Astrocyte of the cerebellum (primary cell): ENCODE measurements around the gene KCTD5.

Experiments used
- DNase-seq: peaks from one replicate; pipeline ENCODE4 v3.0.0-alpha.2; 2011; ENCODE audit warnings: low read depth
- H3K4me3 ChIP-seq: 2 replicates; pipeline ENCODE4 v1.5.1; 2011; ENCODE audit warnings: mild to moderate bottlenecking, low read depth, low read length, moderate library complexity
- CTCF ChIP-seq: IDR thresholded peaks from 2 replicates; pipeline ENCODE4 v1.5.1; 2012; ENCODE audit warnings: low read length, low read depth, moderate library complexity, mild to moderate bottlenecking; ENCODE audit errors: missing control alignments
- in situ Hi-C: cut with HindIII; loops from 2 replicates; pipeline ENCODE4 v1.10.0; 2017; ENCODE audit warnings: low sequenced_read_pairs

The KCTD5 gene

GRCh38 chr16:2745961-2746360 lies 63.6 kb downstream of the KCTD5 start:
- in situ Hi-C loops, result no loop called here
- no peak overlapping the region for H3K4me3 ChIP-seq
- DNase-seq, result no peak
- TF ChIP-seq CTCF, result no peak

- H3K4me3 ChIP-seq, result no peak overlapping the region
- in situ Hi-C loops, result no loop called here
- no peak for DNase-seq
- no peak for TF ChIP-seq CTCF
These were observed 66.6 kb downstream of the KCTD5 start for GRCh38 chr16:2748757-2749455.

GRCh38 chr16:2749476-2749875 lies 67.2 kb downstream of the KCTD5 start:
- no peak for TF ChIP-seq CTCF
- in situ Hi-C loops, result no loop called here
- no peak for DNase-seq
- H3K4me3 ChIP-seq, result no peak overlapping the region

GRCh38 chr16:2749936-2750335 lies 67.6 kb downstream of the KCTD5 start:
- no peak overlapping the region for H3K4me3 ChIP-seq
- in situ Hi-C loops, result no loop called here
- DNase-seq, result no peak
- TF ChIP-seq CTCF, result no peak

GRCh38 chr16:2751577-2752034 lies 69.3 kb downstream of the KCTD5 start:
- H3K4me3 ChIP-seq, result peak overlapping the region; percentile 93
- no peak for DNase-seq
- in situ Hi-C loops, result no loop called here
- TF ChIP-seq CTCF, result no peak

GRCh38 chr16:2752035-2752849 lies 69.9 kb downstream of the KCTD5 start, which contains the start of gene SRRM2:
TSS of gene SRRM2 (plus strand) at chr16:2752638. CDS start at chr16:2756365, 3,727 bp downstream.
- peak within 1 kb of the TSS; percentile 93 for H3K4me3 ChIP-seq
- peak; percentile 87 for DNase-seq
- no peak for TF ChIP-seq CTCF
- in situ Hi-C loops, result no loop called here
